ENCODE data around the gene DHODH. TPM values are rescaled to one million over a fixed set of nuclear protein-coding genes. Genes with fewer than 3 reads are reported as not detected.
"Not testable (repeated sequence)": the region's sequence is repeated elsewhere in the genome, so short reads cannot be mapped to it uniquely, and the experiment has no call there.

Gene DHODH
- total RNA-seq, 1 donor from 2014 or later: 4.7 TPM

DNA sequence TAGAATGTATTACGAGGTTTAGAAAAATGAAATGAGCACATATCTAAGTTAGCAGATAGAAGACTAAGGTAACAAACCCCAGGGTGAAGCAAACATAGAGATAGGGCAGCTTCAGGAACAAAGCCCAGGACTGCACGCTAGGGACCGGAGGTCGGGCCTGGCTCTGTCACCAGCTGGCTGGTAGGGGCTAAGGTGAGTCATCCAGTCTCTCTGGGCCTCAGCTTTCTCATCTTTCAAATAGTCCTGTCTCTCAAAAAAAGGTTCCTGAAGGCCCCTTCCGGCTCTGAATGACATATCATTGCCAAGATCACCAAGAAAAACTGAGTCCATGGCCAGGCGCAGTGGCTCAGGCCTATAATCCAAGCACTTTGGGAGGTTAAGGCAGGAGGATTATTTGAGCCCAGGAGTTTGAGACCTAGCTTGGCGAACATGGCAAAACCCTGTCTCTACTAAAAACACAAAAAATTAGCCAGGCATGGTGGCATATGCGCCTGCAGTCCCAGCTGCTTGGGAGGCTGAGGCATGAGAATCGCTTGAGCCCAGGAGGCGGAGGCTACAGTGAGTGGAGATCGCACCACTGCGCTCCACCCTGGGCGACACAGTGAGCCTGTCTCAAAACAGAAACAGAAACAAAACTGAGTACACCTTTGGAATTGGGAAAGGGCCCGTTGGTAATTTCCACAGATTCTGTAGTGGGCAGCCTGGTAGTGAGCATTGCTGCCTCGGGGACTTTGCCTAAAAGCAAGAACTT is 34.3 kb upstream of the DHODH start:
- no peaks in the 10 kb centered on the region for H3K36me3 ChIP-seq (ENCODE audit: control insufficient read depth in 3 of 3, insufficient read depth in 3 of 3, low read length in 3 of 3)
- no peak overlapping the region for H3K27ac ChIP-seq (ENCODE audit: low read depth, low read length)
- no peak overlapping the region for H3K9ac ChIP-seq (ENCODE audit: low read depth in 1 of 3, low read length in 3 of 3)
- no peaks in the 10 kb centered on the region for H3K27me3 ChIP-seq (ENCODE audit: control insufficient read depth in 3 of 3, insufficient read depth in 3 of 3, low read length in 3 of 3)
- no peaks in the 10 kb centered on the region for H3K4me1 ChIP-seq (ENCODE audit: control insufficient read depth in 3 of 3, insufficient read depth in 3 of 3, low read length in 3 of 3)
- no peak overlapping the region for H3K4me3 ChIP-seq (ENCODE audit: low read length in 3 of 3)
- no peaks in the 10 kb centered on the region for H3K9me3 ChIP-seq (ENCODE audit: control insufficient read depth in 3 of 3, low read length in 3 of 3)

DNA sequence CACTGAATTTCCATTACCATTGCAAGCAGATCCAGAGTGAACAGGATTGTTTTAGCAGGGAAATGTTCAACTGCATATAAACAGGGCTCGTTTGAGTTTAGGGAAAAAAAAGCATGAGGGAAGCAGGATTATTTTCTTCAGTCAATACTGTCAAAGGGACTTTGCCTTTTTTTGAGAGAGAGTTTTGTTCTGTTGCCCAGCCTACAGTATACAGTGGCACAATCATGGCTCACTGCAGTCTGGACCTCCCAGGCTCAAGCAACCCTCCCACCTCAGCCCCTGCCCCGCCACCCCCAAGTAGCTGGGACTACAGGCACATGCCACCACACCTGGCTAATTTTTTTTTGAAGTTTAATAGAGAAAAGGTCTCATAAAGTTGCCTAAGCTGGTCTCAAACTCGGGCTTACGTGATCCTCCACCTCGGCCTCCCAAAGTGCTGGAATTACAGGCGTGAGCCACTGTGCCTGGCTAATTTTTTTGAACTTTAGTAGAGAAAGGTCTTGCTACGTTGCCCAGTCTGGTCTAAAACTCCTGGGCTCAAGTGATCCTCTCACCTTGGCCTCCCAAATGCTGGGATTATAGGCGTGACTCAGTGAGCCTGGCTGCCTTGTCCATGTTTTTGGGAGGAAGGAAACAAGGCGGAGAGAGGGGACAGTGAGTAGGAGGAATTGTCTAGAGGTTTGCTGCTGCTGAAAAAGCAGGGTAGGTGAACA is 23.1 kb upstream of the DHODH start:
- H3K27me3 ChIP-seq (ENCODE audit: control insufficient read depth in 3 of 3, insufficient read depth in 3 of 3, low read length in 3 of 3): peaks cover 0 to 9% (median 3%) of the 10 kb centered on the region in 3 donors
- H3K4me3 ChIP-seq (ENCODE audit: low read length in 3 of 3): no peak overlapping the region
- no peaks in the 10 kb centered on the region for H3K9me3 ChIP-seq (ENCODE audit: control insufficient read depth in 3 of 3, low read length in 3 of 3)
- no peak overlapping the region for H3K9ac ChIP-seq (ENCODE audit: low read depth in 1 of 3, low read length in 3 of 3)
- no peaks in the 10 kb centered on the region for H3K36me3 ChIP-seq (ENCODE audit: control insufficient read depth in 3 of 3, insufficient read depth in 3 of 3, low read length in 3 of 3)
- no peaks in the 10 kb centered on the region for H3K4me1 ChIP-seq (ENCODE audit: control insufficient read depth in 3 of 3, insufficient read depth in 3 of 3, low read length in 3 of 3)
- no peak overlapping the region for H3K27ac ChIP-seq (ENCODE audit: low read depth, low read length)

DNA sequence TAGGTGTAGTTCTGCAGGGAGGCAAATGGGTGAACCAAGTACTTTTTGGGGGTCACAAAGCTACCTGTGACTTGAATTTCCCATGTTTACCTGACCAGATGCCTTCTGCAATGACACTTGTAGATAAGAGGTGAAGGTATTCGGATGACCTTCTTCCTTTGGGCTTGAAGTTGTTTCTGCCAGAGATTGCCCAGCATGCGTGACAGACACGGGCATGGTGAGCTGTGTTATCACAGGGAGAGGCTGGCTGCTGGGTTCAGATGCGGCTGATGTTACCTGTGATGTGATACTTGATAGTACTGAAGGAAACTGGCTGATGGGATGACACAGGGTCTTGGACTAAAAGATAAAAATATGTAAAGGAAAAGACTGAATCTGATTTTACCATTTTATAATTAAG is 22.4 kb upstream of the DHODH start:
- no peaks in the 10 kb centered on the region for H3K36me3 ChIP-seq (ENCODE audit: control insufficient read depth in 3 of 3, insufficient read depth in 3 of 3, low read length in 3 of 3)
- no peak overlapping the region for H3K27ac ChIP-seq (ENCODE audit: low read depth, low read length)
- no peak overlapping the region for H3K4me3 ChIP-seq (ENCODE audit: low read length in 3 of 3)
- H3K4me1 ChIP-seq (ENCODE audit: control insufficient read depth in 3 of 3, insufficient read depth in 3 of 3, low read length in 3 of 3): no peaks in the 10 kb centered on the region
- no peak overlapping the region for H3K9ac ChIP-seq (ENCODE audit: low read depth in 1 of 3, low read length in 3 of 3)
- no peaks in the 10 kb centered on the region for H3K9me3 ChIP-seq (ENCODE audit: control insufficient read depth in 3 of 3, low read length in 3 of 3)
- H3K27me3 ChIP-seq (ENCODE audit: control insufficient read depth in 3 of 3, insufficient read depth in 3 of 3, low read length in 3 of 3): peaks cover 0 to 9% (median 3%) of the 10 kb centered on the region in 3 donors

DNA sequence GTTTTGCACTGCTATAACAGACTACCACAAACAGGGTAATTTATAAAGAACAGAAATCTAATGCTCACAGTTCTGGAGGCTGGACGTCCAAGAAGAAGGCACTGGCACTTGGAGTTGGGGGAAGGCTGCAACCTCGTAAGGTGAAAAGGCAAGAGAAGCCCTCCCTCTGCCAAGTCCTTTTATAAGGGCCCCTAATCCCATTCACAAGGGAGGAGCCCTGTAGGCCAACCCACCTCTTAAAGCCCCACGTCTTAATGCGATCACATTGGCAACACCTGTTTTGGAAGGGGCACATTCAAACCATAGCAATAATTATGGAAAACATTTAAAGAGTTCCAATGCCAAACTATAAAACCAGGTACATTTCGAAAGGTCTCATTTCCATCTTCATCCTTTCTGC is 13.5 kb upstream of the DHODH start:
- no peaks in the 10 kb centered on the region for H3K4me1 ChIP-seq (ENCODE audit: control insufficient read depth in 3 of 3, insufficient read depth in 3 of 3, low read length in 3 of 3)
- no peaks in the 10 kb centered on the region for H3K9me3 ChIP-seq (ENCODE audit: control insufficient read depth in 3 of 3, low read length in 3 of 3)
- no peak overlapping the region for H3K27ac ChIP-seq (ENCODE audit: low read depth, low read length)
- no peaks in the 10 kb centered on the region for H3K36me3 ChIP-seq (ENCODE audit: control insufficient read depth in 3 of 3, insufficient read depth in 3 of 3, low read length in 3 of 3)
- no peaks in the 10 kb centered on the region for H3K27me3 ChIP-seq (ENCODE audit: control insufficient read depth in 3 of 3, insufficient read depth in 3 of 3, low read length in 3 of 3)
- H3K9ac ChIP-seq (ENCODE audit: low read depth in 1 of 3, low read length in 3 of 3): no peak overlapping the region
- no peak overlapping the region for H3K4me3 ChIP-seq (ENCODE audit: low read length in 3 of 3)

DNA sequence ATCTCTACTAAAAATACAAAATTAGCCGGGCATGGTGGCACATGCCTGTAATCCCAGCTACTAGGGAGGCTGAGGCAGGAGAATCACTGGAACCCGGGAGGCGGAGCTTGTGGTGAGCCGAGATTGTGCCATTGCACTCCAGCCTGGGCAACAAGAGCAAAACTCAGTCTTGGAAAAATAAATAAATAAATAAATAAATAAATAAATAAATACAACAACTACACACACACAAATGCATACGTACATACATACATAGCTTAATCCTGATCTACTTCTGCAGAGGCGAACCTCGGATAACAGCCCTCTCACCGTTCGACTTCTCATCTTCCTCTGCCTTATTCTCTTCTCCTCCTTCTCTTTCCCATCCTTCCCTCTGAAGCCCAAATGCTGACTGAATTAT is 11.0 kb upstream of the DHODH start:
- H3K36me3 ChIP-seq (ENCODE audit: control insufficient read depth in 3 of 3, insufficient read depth in 3 of 3, low read length in 3 of 3); H3K27me3 ChIP-seq (ENCODE audit: control insufficient read depth in 3 of 3, insufficient read depth in 3 of 3, low read length in 3 of 3); H3K9ac ChIP-seq (ENCODE audit: low read depth in 1 of 3, low read length in 3 of 3); H3K27ac ChIP-seq (ENCODE audit: low read depth, low read length); H3K9me3 ChIP-seq (ENCODE audit: control insufficient read depth in 3 of 3, low read length in 3 of 3); H3K4me1 ChIP-seq (ENCODE audit: control insufficient read depth in 3 of 3, insufficient read depth in 3 of 3, low read length in 3 of 3); H3K4me3 ChIP-seq (ENCODE audit: low read length in 3 of 3): not testable (repeated sequence)

DNA sequence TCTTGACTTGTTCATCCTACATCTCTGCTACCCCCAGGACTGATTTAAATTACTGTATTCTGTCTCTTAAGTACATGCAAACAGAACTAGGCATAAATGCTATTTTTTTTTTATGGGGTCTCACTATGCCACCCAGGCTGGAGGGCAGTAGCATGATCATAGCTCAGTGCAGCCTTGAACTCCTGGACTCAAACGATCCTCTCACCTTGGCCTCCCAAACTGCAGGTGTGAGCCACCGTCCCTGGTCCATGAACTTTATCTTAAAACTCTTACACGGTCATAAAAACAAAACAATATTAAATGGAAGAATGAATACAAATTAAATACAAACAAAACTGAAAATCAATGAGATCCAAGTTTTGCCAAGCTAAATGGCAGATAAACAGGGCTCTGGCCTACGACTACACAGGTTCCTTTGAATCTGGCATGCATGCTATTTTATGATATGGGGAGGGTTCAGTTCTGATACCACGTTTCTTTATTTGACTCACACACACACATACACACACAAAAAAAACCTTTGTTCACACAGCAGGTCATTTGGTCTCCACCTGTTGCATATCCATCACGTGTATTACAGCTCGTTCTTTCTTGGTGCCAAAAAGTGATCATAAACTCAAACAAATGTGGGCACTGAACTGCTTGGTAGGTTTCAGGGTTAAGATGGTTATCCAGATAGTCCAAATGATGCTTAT is 7.2 kb upstream of the DHODH start:
- Histone ChIP-seq H3K9me3 (ENCODE audit: control insufficient read depth in 3 of 3, low read length in 3 of 3) (no peaks in the 10 kb centered on the region), H3K27ac (ENCODE audit: low read depth, low read length) (no peak overlapping the region), H3K27me3 (ENCODE audit: control insufficient read depth in 3 of 3, insufficient read depth in 3 of 3, low read length in 3 of 3) (peaks cover 0 to 4% (median 0%) of the 10 kb centered on the region in 3 donors), H3K9ac (ENCODE audit: low read depth in 1 of 3, low read length in 3 of 3) (no peak overlapping the region), H3K36me3 (ENCODE audit: control insufficient read depth in 3 of 3, insufficient read depth in 3 of 3, low read length in 3 of 3) (no peaks in the 10 kb centered on the region), H3K4me3 (ENCODE audit: low read length in 3 of 3) (no peak overlapping the region), H3K4me1 (ENCODE audit: control insufficient read depth in 3 of 3, insufficient read depth in 3 of 3, low read length in 3 of 3) (no peaks in the 10 kb centered on the region)

DNA sequence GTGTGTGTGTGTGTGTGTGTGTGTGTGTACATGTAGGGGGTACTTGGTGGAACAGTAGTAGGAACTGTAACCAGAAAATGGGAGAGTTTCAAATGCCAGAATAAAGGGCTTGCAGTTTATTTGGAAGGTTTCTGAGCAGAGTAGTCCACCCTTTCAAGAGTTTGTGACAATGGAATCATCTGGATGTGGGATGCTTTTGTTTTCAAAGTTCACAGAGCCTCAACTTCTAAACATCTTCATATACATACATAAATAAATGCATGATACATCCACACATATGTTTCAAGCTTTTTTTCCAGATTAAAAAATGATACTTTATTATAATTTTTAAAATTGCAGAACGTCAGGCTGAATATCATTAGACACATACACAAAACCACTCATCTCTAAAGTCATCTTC is 5.9 kb upstream of the DHODH start:
- no peaks in the 10 kb centered on the region for H3K36me3 ChIP-seq (ENCODE audit: control insufficient read depth in 3 of 3, insufficient read depth in 3 of 3, low read length in 3 of 3)

DNA sequence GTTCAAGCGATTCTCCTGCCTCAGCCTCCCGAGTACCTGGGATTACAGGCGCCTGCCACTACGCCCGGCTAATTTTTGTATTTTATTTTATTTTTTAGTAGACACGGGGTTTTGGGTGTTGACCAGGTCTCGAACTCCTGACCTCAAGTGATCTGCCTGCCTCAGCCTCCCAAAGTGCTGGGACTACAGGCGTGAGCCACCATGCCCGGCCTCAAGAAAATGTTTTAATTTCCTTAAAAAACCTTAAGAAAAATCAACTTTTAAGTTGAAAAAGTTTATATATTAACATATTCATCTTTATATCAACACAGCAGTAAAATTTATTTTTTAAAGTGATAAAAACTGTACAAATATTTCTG is 500 bp upstream of the DHODH start:
- H3K36me3 ChIP-seq (ENCODE audit: control insufficient read depth in 3 of 3, insufficient read depth in 3 of 3, low read length in 3 of 3); H3K9ac ChIP-seq (ENCODE audit: low read depth in 1 of 3, low read length in 3 of 3); H3K9me3 ChIP-seq (ENCODE audit: control insufficient read depth in 3 of 3, low read length in 3 of 3); H3K4me1 ChIP-seq (ENCODE audit: control insufficient read depth in 3 of 3, insufficient read depth in 3 of 3, low read length in 3 of 3); H3K27ac ChIP-seq (ENCODE audit: low read depth, low read length); H3K27me3 ChIP-seq (ENCODE audit: control insufficient read depth in 3 of 3, insufficient read depth in 3 of 3, low read length in 3 of 3): not testable (repeated sequence)
- peak overlapping the region; percentile 40 to 68 (median 54) for H3K4me3 ChIP-seq (ENCODE audit: low read length in 3 of 3)

More for the DNA sequence above, 5.9 kb upstream of the DHODH start:
- Histone ChIP-seq H3K9ac (ENCODE audit: low read depth in 1 of 3, low read length in 3 of 3) (no peak overlapping the region), H3K9me3 (ENCODE audit: control insufficient read depth in 3 of 3, low read length in 3 of 3) (no peaks in the 10 kb centered on the region), H3K4me3 (ENCODE audit: low read length in 3 of 3) (no peak overlapping the region), H3K27ac (ENCODE audit: low read depth, low read length) (no peak overlapping the region), H3K27me3 (ENCODE audit: control insufficient read depth in 3 of 3, insufficient read depth in 3 of 3, low read length in 3 of 3) (peaks cover 0 to 4% (median 0%) of the 10 kb centered on the region in 3 donors), H3K4me1 (ENCODE audit: control insufficient read depth in 3 of 3, insufficient read depth in 3 of 3, low read length in 3 of 3) (no peaks in the 10 kb centered on the region)

DNA sequence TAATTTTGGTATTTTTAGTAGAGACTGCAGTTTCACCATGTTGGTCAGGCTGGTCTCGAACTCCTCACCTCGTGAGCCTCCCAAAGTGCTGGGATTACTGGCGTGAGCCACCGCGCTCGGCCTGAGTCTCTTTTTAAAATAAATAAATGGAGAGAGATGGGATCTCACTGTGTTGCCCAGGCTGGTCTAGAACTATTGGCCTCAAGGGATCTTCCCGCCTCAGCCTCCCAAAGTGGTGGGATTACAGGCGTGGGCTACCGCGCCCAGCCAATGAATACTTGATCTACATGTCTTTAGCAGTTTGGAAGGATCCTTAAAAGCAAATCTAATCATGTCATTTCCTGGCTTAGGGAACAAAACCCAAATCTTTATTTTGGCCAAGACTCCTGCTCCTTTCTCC is 1.2 kb downstream of the DHODH start:
- Histone ChIP-seq H3K27me3 (ENCODE audit: control insufficient read depth in 3 of 3, insufficient read depth in 3 of 3, low read length in 3 of 3) (peaks cover 0 to 4% (median 0%) of the 10 kb centered on the region in 3 donors), H3K4me3 (ENCODE audit: low read length in 3 of 3) (no peak overlapping the region), H3K36me3 (ENCODE audit: control insufficient read depth in 3 of 3, insufficient read depth in 3 of 3, low read length in 3 of 3) (peaks cover 3 to 8% (median 8%) of the 10 kb centered on the region in 3 donors), H3K9me3 (ENCODE audit: control insufficient read depth in 3 of 3, low read length in 3 of 3) (no peaks in the 10 kb centered on the region), H3K9ac (ENCODE audit: low read depth in 1 of 3, low read length in 3 of 3) (no peak overlapping the region), H3K27ac (ENCODE audit: low read depth, low read length) (no peak overlapping the region), H3K4me1 (ENCODE audit: control insufficient read depth in 3 of 3, insufficient read depth in 3 of 3, low read length in 3 of 3) (peaks cover 16 to 23% (median 18%) of the 10 kb centered on the region in 3 donors)

DNA sequence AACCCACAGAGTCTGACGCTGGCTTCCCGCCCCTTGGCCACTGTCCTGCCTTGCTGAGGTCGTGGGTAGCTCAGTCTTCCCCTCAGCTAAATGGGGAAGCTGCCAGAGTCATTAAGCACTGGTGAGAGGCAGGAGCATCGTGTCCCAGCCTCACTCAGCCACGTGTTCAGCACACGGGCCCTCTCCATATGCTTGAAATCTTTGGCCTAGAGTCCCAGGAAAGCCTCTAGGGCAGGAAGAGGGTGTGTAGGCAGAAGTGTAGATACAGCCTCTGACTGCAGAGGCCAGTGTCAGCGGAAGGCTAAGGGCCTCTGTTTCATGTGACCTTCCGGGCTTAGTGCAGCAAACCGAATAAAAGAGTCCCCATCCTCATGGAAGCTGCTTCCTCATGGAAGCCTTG is 4.1 kb downstream of the DHODH start:
- Histone ChIP-seq H3K9me3 (ENCODE audit: control insufficient read depth in 3 of 3, low read length in 3 of 3) (no peaks in the 10 kb centered on the region), H3K27me3 (ENCODE audit: control insufficient read depth in 3 of 3, insufficient read depth in 3 of 3, low read length in 3 of 3) (no peaks in the 10 kb centered on the region), H3K4me1 (ENCODE audit: control insufficient read depth in 3 of 3, insufficient read depth in 3 of 3, low read length in 3 of 3) (peaks cover 21 to 35% (median 30%) of the 10 kb centered on the region in 3 donors), H3K27ac (ENCODE audit: low read depth, low read length) (peak overlapping the region; percentile 72), H3K9ac (ENCODE audit: low read depth in 1 of 3, low read length in 3 of 3) (peak overlapping the region in 1 of 3 donors; percentile 19), H3K36me3 (ENCODE audit: control insufficient read depth in 3 of 3, insufficient read depth in 3 of 3, low read length in 3 of 3) (peaks cover 10 to 25% (median 16%) of the 10 kb centered on the region in 3 donors), H3K4me3 (ENCODE audit: low read length in 3 of 3) (no peak overlapping the region)

Measured in skeletal muscle tissue (tissue), 4 donors.